NCI-H82 treated with DMSO at 0.1 percent for 48 hours (cell line): Measurements from ENCODE around the gene WDR72.
"Not testable (repeated sequence)": the region's sequence is repeated elsewhere in the genome, so short reads cannot be mapped to it uniquely, and the experiment has no call there.

Experiments used
- DNase-seq: peaks from one replicate; lab custom pipeline; 2025; ENCODE audit not compliant: unreplicated experiment; lab: John Stamatoyannopoulos, UW

Gene WDR72

DNA sequence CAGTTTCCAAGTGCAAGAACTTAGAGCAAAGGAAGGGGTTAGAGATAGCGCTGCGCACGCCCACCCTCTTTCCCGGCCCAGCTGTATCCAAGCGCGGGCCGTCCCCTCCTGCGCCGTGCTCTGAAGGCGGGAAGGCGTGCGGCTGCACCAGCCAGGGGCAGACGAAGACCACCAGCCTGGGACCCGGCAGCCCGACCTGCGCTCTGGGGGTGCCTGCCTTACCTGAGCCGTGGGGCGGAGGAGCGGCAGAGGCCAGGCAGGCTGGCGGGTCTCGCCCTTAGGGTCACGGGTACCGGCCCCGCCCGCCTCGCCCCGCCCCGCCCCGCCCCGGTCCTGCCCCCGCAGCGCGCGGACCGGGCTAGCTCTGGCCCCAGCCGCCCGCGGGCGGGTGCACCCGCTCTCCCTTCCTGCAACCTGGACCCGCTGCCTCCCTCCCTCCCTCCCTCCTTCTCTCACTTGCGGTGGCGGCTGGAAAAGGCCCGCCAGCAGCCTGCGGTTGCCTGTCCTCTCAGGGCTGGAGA lies at the start of gene WDR72:
Gene WDR72, minus strand, starts transcription at position 253 of the 521 bp plus-strand sequence. CDS start 26,514 bp downstream, outside the sequence.
- no peak for DNase-seq

DNA sequence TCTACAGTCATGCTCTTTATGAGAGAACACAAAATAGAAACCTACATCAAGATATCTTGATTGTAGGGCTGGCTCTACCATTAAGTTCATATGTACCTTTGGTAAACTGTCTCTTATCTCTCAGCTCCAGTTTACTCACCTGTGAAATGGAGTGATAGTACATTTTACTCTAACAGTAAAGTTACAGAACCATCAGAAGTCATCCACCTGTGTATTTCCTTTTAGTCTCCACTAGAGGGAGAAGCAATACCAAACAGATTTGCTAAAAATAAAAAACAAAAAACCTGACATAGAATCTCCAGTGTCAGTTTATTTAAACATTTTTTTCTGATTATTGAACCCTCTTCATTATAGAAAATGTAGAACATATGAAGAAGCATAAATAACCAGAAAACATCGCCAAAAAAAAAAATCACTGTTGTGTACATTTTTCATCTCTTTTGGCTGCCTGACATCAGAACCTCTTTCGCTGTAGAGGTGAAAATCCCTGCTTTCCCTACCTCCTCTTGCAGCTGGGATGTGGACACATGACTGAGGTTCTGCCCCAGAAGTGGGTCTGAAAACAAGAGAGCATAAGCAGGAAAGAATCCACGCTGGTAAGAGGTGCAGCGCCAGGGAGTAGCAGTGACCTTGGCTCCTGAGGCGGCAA lies 48.7 kb upstream of the WDR72 start:
- no peak for DNase-seq

- DNase-seq = no peak
These were observed 48.0 kb upstream of the WDR72 start for GRCh38 chr15:53807501-53807900.

DNA sequence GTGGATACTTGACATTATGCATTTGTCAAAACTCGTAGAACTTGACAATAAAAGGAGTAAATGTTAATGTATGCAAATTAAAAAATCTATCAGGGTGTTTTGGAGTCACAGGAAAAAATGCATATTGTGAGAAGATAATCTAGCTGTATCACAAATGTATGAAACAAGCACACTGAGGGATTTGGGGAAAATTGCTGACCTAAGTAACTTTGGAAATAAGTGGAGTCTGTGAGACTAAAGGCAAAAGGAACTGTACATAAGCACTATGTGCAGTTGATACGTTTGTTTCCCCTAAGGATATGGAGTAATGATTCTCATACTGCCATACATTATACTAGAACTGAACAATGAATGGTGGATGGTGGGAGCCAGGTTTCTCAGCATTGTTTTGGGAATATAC lies 43.2 kb upstream of the WDR72 start:
- DNase-seq = no peak

DNA sequence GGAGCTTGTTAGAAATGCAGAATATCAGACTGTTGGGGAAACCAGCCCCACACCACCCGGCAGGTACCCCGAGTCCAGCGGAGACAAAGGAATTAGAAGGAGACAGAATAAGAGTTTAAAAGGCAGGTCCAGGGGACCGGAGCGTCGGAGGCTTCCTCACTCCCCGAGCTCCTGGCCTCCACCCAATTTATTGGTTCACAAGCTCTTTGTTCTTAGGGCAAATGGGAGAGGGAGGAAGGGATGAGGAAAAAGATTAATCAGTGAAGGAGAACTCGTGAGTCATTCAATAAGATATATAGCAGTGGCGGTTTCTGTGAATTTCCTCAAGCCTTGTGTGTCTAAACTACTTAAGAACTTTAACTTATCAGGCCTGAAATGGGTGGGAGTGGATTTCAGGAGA lies 32.1 kb upstream of the WDR72 start:
- DNase-seq = no peak

GRCh38 chr15:53789654-53790375 lies 30.4 kb upstream of the WDR72 start:
- no peak for DNase-seq

DNA sequence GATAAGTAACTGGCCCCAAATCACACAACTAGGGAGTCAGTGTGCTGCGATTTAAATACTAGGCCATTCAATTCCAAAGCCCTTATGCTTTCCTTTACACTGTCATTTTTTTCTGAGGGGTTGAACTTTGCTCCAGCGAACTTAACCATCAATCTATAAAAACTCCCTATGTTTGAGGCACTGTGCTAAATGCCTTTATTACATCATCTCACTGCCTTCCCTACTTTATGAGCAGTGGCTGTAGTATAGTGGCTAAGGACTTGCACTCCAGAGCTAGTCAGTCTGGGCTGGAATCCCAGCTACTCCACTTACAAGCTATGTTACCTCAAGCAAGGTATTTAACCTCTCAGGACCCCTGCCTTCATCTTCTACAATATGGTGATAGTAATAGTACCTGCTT lies 26.9 kb upstream of the WDR72 start:
- no peak for DNase-seq

DNA sequence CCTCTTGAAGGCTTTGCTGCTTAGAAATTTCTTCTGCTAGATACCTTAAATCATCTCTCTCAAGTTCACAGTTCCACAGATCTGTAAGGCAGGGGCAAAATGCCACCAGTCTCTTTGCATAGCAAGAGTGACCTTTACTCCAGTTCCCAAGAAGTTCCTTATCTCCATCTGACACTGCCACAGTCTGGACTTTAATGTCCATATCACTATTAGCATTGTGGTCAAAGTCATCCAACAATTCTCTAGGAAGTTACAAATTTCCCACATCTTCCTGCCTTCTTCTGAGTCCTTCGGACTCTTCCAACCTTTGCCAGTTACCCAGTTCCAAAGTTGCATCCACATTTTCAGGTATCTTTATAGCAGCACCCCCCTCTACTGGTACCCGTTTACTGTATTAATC lies 25.8 kb upstream of the WDR72 start:
- DNase-seq = not testable (repeated sequence)

- no peak for DNase-seq
These were observed 3.5 kb upstream of the WDR72 start for GRCh38 chr15:53762916-53763315.

- DNase-seq = no peak
These were observed 1.1 kb downstream of the WDR72 start for GRCh38 chr15:53758412-53758811.

- DNase-seq = no peak
These were observed 1.6 kb downstream of the WDR72 start for GRCh38 chr15:53757906-53758305.

GRCh38 chr15:53753813-53754212 lies 5.7 kb downstream of the WDR72 start:
- DNase-seq = no peak

DNA sequence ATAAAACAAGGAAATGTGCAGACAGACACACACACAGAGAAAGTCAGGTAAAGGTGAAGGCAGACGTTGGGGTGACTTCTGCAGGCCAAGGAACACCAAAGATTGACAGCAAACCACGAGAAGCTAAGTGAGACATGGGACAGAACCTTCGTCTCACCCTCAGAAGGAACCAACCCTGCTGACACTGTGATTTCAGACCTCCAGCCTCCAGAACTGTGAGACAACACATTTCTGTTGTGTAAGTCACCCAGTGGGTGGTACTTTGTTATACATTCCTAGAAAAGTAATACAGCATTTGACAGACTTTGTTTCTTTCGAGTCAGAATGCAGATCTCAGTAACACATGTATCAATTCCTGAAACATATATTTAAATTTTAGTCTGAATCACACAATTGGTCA lies 7.1 kb downstream of the WDR72 start:
- DNase-seq = no peak

- DNase-seq = no peak
These were observed 11.9 kb downstream of the WDR72 start for GRCh38 chr15:53747501-53748068.

GRCh38 chr15:53746101-53746500 lies 13.4 kb downstream of the WDR72 start:
- no peak for DNase-seq

DNA sequence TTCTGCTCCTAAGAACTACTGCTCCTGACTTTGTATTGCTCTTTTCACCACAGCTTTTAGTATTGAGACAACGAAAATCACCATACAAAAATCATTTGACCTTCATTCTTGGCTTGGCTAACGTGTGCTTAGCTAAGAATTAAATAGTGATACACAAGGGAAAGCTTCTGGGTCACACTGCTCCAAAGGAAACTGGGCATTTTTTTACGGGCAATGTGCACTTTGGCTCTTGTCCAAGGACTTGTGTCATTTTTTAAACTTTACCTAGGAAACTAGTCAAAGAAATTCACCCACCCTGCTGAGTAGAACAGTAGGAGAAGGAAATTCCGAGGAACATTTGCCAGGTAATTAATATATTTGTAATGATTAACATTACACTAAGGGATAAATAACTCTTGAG lies 19.8 kb downstream of the WDR72 start:
- DNase-seq = no peak

GRCh38 chr15:53739187-53739586 lies 20.3 kb downstream of the WDR72 start:
- no peak for DNase-seq

DNA sequence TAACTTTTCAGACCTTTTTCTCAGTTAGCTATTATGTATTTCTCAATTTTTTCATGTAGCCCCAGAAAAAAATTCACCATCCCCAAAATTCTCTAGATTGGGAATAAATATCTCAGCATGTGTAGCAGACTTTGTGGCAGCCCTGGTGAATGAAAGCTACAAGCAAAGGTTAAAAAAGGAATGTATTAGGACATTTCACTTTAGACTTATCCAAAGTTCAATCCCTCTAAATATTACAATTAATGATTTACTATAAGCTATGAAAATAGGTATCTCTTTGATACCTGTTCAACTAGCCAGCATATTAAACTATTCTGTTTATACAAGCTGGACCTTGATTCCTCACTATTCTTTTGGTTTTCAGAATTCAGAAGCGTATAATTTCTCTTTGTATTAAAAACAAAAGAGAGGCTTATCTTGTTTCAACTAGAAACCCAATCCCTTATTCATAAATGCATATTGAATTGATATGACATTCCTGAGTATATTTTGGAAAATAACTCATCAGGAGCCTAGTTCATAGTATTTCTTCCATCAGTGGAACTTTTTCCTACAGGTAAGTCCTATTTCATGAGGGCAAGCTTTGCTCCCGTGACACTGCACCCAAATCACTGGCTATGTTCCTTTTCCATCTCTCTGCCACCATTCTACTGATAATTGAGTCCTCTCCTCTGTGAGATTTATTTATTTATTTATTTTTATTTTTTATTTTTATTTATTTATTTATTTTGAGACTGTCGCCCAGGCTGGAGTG lies 38.0 kb downstream of the WDR72 start:
- no peak for DNase-seq

GRCh38 chr15:53716909-53717876 lies 42.3 kb downstream of the WDR72 start:
- no peak for DNase-seq

DNA sequence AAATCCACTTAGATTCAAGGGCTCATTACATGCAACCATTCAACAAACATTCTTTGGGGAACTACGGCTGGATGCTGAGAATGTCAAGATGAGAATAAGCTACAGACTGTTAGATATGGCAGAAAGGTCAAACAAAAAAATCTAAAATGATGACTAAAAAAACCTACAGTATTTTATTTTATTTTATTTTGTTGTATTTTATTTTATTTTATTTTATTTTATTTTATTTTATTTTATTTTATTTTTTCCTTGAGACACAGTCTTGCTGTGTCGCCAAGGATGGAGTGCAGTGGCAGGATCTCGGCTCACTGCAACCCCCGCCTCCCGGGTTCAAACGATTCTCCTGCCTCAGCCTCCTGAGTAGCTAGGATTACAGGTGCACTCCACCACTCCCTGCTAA lies 46.2 kb downstream of the WDR72 start:
- no peak for DNase-seq
